Glomerular endothelial cell (primary cell): ENCODE measurements around the gene DENND1A. TPM values are rescaled to one million over a fixed set of nuclear protein-coding genes. Genes with fewer than 3 reads are reported as not detected.

Experiments used
- DNase-seq: peaks from one replicate; pipeline ENCODE4 v3.0.0-alpha.2; 2011; ENCODE audit warnings: low read depth, low spot score; ENCODE audit errors: extremely low read depth
- total RNA-seq: library from RNA; depleted of rRNA; stranded (reverse); fragments of >200 nt; gene quantifications from 2 replicates; pipeline ENCODE4 v1.2.3, GENCODE V29; 2015

Gene DENND1A
- total RNA-seq, 1 donor from 2014 or later = 18.1 TPM

DNA sequence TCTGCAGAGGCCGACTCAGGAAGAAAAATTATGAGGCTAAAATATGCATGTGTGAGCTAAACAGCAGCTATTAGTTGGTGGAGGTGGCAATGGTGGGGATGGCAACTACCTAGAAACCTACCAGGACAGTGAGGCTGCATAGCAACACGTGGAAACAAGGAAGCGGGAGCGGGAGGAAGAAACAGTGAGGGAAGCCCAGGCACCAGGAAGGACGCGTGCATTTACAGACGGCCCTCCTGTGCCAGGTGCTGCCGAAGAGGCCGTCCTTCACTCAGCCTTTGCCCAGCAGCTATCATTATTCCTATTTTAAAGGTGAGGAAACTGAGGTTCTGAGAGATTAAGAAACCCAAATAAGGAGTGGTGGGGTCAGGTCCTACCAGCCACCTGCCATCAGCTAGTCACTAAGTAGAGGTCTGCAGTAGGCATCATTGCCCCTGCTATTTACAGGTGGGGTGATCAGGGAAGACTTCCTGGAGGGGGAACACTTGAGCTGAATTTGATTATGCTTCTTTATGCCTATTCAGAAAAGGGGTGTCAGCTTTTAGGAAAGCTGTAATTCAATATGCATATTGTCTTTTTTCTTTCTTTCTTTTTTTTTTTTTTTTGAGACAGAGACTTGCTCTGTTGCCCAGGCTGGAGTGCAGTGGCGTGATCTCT lies 448.6 kb downstream of the DENND1A start:
- no peak for DNase-seq

DNA sequence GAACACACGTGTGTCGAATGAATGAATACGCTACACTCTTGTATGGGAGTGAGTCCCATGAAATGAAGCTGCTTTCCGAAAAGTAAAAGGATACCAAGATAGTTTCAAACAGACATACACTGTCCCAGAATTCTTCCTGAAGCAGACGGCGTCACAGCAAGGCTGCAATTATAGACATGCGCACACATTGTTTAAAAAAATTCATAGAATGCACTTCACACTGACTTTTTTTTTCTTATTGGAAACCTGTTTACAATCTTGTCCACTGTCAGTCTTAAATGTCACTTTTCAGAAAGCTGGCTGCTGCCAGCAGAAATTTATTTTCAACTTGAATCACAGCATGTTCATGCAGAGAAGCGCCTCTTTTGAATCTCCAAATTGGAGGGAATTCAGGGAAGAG lies 449.1 kb downstream of the DENND1A start:
- no peak for DNase-seq

- no peak for DNase-seq
Observed at GRCh38 chr9:123480096-123480495, 449.8 kb downstream of the DENND1A start.

- no peak for DNase-seq
Observed at GRCh38 chr9:123478967-123479602, 450.8 kb downstream of the DENND1A start.

- DNase-seq = no peak
Observed at GRCh38 chr9:123478160-123478559, 451.8 kb downstream of the DENND1A start.

DNA sequence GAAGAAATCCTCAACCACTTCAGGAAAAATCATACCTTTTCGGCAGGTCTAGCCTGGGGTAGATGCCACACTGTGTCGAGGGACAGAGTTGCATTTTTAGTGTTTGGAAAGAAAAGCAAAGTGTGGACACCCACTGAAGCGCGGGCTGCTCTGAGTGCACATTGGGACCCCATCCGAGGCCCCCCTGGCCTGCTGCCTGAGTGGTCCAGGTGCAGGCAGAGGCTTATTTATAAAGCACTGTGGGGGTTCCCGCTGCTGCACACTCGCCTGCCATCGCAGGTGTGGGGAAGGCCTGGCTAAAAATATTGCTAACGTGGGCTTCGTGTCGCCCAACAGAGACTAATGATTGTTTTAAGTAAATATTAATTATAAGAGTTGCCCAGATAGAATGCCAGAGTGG lies 454.5 kb downstream of the DENND1A start:
- no peak for DNase-seq

DNA sequence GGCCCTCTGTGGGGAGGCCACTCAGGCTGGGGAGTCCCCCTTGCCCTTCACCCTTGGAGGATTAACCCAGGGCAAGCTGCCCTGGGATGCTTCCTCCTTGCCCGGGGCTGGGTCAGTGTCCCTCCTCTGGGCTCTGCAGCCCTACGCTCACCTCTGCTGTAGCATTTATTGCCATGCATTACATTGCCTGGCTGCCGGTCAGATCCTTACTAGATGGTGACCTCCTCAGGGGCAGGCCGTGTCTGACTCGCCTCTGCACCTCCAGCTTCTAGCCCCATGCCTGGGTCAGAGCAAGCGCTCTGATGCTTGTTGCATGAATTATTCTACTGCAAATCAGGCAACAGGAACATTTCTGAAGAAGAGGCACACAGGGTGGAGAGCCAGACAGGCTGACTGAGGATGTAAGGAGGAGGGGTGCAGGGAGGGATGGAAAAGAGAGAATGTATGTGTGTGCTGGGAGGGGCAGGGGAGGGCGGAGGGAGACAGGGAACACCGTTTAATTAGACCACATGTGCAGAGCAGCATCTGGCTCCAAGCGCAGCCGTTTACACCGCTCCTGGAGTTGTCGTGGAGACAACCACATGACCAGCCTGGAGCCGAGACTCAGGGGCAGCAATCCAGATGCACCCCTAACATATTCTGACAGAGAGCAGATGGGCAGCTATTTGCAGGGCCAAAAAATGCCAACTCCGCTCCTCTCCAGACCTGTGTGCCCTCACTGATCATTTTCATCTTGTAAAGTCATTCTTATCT lies 456.9 kb downstream of the DENND1A start:
- no peak for DNase-seq

- DNase-seq = no peak
Observed at GRCh38 chr9:123471843-123472570, 457.9 kb downstream of the DENND1A start.

GRCh38 chr9:123470991-123471770 lies 458.7 kb downstream of the DENND1A start:
- no peak for DNase-seq

- DNase-seq = no peak
Observed at GRCh38 chr9:123470121-123470782, 459.7 kb downstream of the DENND1A start.

DNA sequence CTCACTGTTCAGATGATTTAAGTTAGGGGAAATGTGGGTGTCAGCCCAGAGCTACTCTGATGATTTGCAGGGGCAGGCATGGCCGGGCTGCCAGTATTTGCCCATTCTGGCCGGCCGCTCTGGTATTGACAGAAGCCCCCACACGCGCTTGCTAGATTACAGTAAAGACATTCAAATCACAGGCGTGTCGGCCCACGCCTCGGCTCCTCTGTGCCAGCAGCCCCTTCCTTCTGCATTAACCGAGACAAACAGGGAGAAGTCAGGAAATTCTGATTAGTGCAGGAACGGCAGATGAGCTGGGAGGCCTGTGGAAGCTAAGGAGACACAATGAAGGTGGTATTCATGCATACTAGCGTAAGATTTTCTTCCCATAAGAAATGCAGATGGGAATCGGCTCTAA lies 460.6 kb downstream of the DENND1A start:
- no peak for DNase-seq

DNA sequence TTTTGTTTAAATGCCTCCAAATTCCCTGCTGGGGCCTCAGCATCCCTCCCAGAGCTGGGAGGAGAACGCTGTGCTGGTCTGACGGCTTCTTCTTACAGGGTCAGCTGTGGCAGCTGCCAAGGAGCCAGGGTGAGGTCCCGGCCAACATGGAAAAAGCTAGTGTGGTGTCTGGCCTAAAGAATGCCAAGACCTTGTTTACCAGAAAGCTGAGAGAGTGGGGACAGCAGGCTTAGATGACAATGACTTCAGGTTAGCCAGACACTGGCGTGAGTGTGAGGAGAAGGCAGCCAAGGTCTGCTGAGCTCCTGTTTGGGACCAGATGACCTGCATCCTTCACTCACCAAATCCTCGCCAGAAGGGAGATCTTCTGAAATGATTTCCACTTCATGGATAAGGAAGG lies 461.4 kb downstream of the DENND1A start:
- no peak for DNase-seq

DNA sequence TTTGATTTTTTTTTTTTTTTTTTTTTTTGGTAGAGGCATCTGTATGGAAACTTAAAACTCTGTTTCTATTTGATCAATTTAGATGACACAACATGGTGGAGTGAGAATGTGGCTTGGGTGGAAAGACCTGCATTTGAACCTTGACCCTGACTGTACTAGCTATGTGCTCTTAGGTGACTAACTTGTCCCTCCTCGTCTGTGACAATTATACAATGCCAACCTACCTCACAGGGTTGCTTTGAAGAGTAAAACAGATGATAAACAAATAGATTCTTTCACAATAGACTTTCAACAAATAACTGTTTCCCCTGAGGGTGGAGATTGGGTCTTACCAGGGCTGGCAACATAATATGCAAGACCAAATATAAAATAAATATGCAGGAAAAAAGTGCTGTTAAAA lies 464.6 kb downstream of the DENND1A start:
- no peak for DNase-seq

DNA sequence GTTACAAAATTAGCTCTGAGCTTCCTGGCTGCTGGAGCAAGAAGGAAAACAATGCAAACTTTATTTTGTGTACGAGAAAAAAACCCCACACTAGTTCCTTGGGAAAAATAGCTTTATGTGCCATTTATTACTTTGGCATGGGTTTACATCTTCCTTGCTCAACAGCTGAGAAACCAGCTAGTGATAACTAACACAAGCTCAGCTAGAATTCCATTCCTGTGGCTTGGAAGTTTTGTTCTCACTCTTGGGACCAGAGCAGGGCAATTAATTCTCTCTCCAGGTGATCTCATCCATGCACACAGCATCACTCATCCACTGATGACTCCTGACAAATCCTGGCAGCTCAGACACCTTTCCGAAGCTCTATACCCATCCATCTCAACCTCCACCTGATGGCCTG lies 469.8 kb downstream of the DENND1A start:
- DNase-seq = no peak

GRCh38 chr9:123457583-123457982 lies 472.3 kb downstream of the DENND1A start:
- no peak for DNase-seq

- no peak for DNase-seq
Observed at GRCh38 chr9:123456011-123456410, 473.9 kb downstream of the DENND1A start.

GRCh38 chr9:123455187-123455586 lies 474.7 kb downstream of the DENND1A start:
- DNase-seq = no peak

- DNase-seq = no peak
Observed at GRCh38 chr9:123454361-123454760, 475.6 kb downstream of the DENND1A start.

GRCh38 chr9:123453831-123454321 lies 476.1 kb downstream of the DENND1A start:
- no peak for DNase-seq
